ENCODE results near the gene FNDC1.
"Not testable (repeated sequence)": the region's sequence is repeated elsewhere in the genome, so short reads cannot be mapped to it uniquely, and the experiment has no call there.

The FNDC1 gene

GRCh38 chr6:159169193-159169555 lies at the start of gene FNDC1:
Gene FNDC1 (plus strand): TSS chr6:159169400. CDS start chr6:159169597, 197 bp downstream.
- TF ChIP-seq EZH2 (IDR thresholded peaks at IDR 0.05) (no peak), POLR2AphosphoS5 (IDR thresholded peaks at IDR 0.05; ENCODE audit: borderline replicate concordance, low read depth, low read length) (no peak), FOXP2 (optimal IDR thresholded peaks at IDR 0.05; ENCODE audit: control extremely low read depth, extremely low read length, insufficient read depth) (no peak)
- no peaks in the 10 kb centered on the region for H3K36me3 ChIP-seq (ENCODE audit: insufficient read depth, low read length)
- no peak within 1 kb of the TSS for H3K27ac ChIP-seq
- peak within 1 kb of the TSS; percentile 32 for H3K9ac ChIP-seq (ENCODE audit: insufficient read length)
- DNase-seq (ENCODE audit: low read depth, low spot score), result no peak
- H3K9me3 ChIP-seq (ENCODE audit: low read depth, low read length), result no peaks in the 10 kb centered on the region
- H3K4me3 ChIP-seq, result peak within 1 kb of the TSS; percentile 81

- TF ChIP-seq POLR2AphosphoS5 (IDR thresholded peaks at IDR 0.05; ENCODE audit: borderline replicate concordance, low read depth, low read length), result no peak
- no peak for TF ChIP-seq FOXP2 (optimal IDR thresholded peaks at IDR 0.05; ENCODE audit: control extremely low read depth, extremely low read length, insufficient read depth)
- TF ChIP-seq EZH2 (IDR thresholded peaks at IDR 0.05), result no peak
- Histone ChIP-seq H3K9me3 (ENCODE audit: low read depth, low read length) (no peaks in the 10 kb centered on the region), H3K36me3 (ENCODE audit: insufficient read depth, low read length) (no peaks in the 10 kb centered on the region), H3K9ac (ENCODE audit: insufficient read length) (no peak overlapping the region), H3K4me3 (no peak overlapping the region), H3K27ac (no peak overlapping the region)
- DNase-seq (ENCODE audit: low read depth, low spot score), result no peak
Observed at GRCh38 chr6:159119791-159120190, 49.4 kb upstream of the FNDC1 start.

GRCh38 chr6:159121486-159121885 lies 47.7 kb upstream of the FNDC1 start:
- Histone ChIP-seq H3K9ac (ENCODE audit: insufficient read length) (no peak overlapping the region), H3K4me3 (no peak overlapping the region), H3K27ac (no peak overlapping the region), H3K36me3 (ENCODE audit: insufficient read depth, low read length) (no peaks in the 10 kb centered on the region), H3K9me3 (ENCODE audit: low read depth, low read length) (no peaks in the 10 kb centered on the region)
- TF ChIP-seq EZH2 (IDR thresholded peaks at IDR 0.05), result no peak
- no peak for TF ChIP-seq FOXP2 (optimal IDR thresholded peaks at IDR 0.05; ENCODE audit: control extremely low read depth, extremely low read length, insufficient read depth)
- no peak for TF ChIP-seq POLR2AphosphoS5 (IDR thresholded peaks at IDR 0.05; ENCODE audit: borderline replicate concordance, low read depth, low read length)
- no peak for DNase-seq (ENCODE audit: low read depth, low spot score)

- Histone ChIP-seq H3K9me3 (ENCODE audit: low read depth, low read length) (no peaks in the 10 kb centered on the region), H3K36me3 (ENCODE audit: insufficient read depth, low read length) (no peaks in the 10 kb centered on the region), H3K9ac (ENCODE audit: insufficient read length) (no peak overlapping the region), H3K4me3 (no peak overlapping the region), H3K27ac (no peak overlapping the region)
- DNase-seq (ENCODE audit: low read depth, low spot score), result no peak
- TF ChIP-seq EZH2 (IDR thresholded peaks at IDR 0.05), result no peak
- no peak for TF ChIP-seq POLR2AphosphoS5 (IDR thresholded peaks at IDR 0.05; ENCODE audit: borderline replicate concordance, low read depth, low read length)
- TF ChIP-seq FOXP2 (optimal IDR thresholded peaks at IDR 0.05; ENCODE audit: control extremely low read depth, extremely low read length, insufficient read depth), result no peak
Observed at GRCh38 chr6:159122453-159122852, 46.7 kb upstream of the FNDC1 start.

- H3K4me3 ChIP-seq; H3K27ac ChIP-seq; H3K9ac ChIP-seq (ENCODE audit: insufficient read length); H3K36me3 ChIP-seq (ENCODE audit: insufficient read depth, low read length); H3K9me3 ChIP-seq (ENCODE audit: low read depth, low read length); DNase-seq (ENCODE audit: low read depth, low spot score): not testable (repeated sequence)
Observed at GRCh38 chr6:159123831-159124230, 45.4 kb upstream of the FNDC1 start.

GRCh38 chr6:159125014-159125609 lies 44.1 kb upstream of the FNDC1 start:
- no peak overlapping the region for H3K9ac ChIP-seq (ENCODE audit: insufficient read length)
- no peaks in the 10 kb centered on the region for H3K9me3 ChIP-seq (ENCODE audit: low read depth, low read length)
- no peak for DNase-seq (ENCODE audit: low read depth, low spot score)
- H3K36me3 ChIP-seq (ENCODE audit: insufficient read depth, low read length), result no peaks in the 10 kb centered on the region
- TF ChIP-seq EZH2 (IDR thresholded peaks at IDR 0.05) (no peak), FOXP2 (optimal IDR thresholded peaks at IDR 0.05; ENCODE audit: control extremely low read depth, extremely low read length, insufficient read depth) (no peak), POLR2AphosphoS5 (IDR thresholded peaks at IDR 0.05; ENCODE audit: borderline replicate concordance, low read depth, low read length) (no peak)
- H3K4me3 ChIP-seq, result no peak overlapping the region
- no peak overlapping the region for H3K27ac ChIP-seq

GRCh38 chr6:159125951-159126352 lies 43.2 kb upstream of the FNDC1 start:
- Histone ChIP-seq H3K4me3 (no peak overlapping the region), H3K9me3 (ENCODE audit: low read depth, low read length) (no peaks in the 10 kb centered on the region), H3K27ac (no peak overlapping the region), H3K36me3 (ENCODE audit: insufficient read depth, low read length) (no peaks in the 10 kb centered on the region), H3K9ac (ENCODE audit: insufficient read length) (no peak overlapping the region)
- TF ChIP-seq EZH2 (IDR thresholded peaks at IDR 0.05) (no peak), POLR2AphosphoS5 (IDR thresholded peaks at IDR 0.05; ENCODE audit: borderline replicate concordance, low read depth, low read length) (no peak), FOXP2 (optimal IDR thresholded peaks at IDR 0.05; ENCODE audit: control extremely low read depth, extremely low read length, insufficient read depth) (no peak)
- no peak for DNase-seq (ENCODE audit: low read depth, low spot score)

GRCh38 chr6:159126590-159126989 lies 42.6 kb upstream of the FNDC1 start:
- H3K9me3 ChIP-seq (ENCODE audit: low read depth, low read length), result no peaks in the 10 kb centered on the region
- TF ChIP-seq POLR2AphosphoS5 (IDR thresholded peaks at IDR 0.05; ENCODE audit: borderline replicate concordance, low read depth, low read length), result no peak
- TF ChIP-seq EZH2 (IDR thresholded peaks at IDR 0.05), result no peak
- no peak for TF ChIP-seq FOXP2 (optimal IDR thresholded peaks at IDR 0.05; ENCODE audit: control extremely low read depth, extremely low read length, insufficient read depth)
- no peak overlapping the region for H3K27ac ChIP-seq
- H3K9ac ChIP-seq (ENCODE audit: insufficient read length), result no peak overlapping the region
- no peak for DNase-seq (ENCODE audit: low read depth, low spot score)
- no peaks in the 10 kb centered on the region for H3K36me3 ChIP-seq (ENCODE audit: insufficient read depth, low read length)
- no peak overlapping the region for H3K4me3 ChIP-seq

- no peak overlapping the region for H3K4me3 ChIP-seq
- TF ChIP-seq EZH2 (IDR thresholded peaks at IDR 0.05) (no peak), FOXP2 (optimal IDR thresholded peaks at IDR 0.05; ENCODE audit: control extremely low read depth, extremely low read length, insufficient read depth) (no peak), POLR2AphosphoS5 (IDR thresholded peaks at IDR 0.05; ENCODE audit: borderline replicate concordance, low read depth, low read length) (no peak)
- H3K9me3 ChIP-seq (ENCODE audit: low read depth, low read length), result no peaks in the 10 kb centered on the region
- H3K9ac ChIP-seq (ENCODE audit: insufficient read length), result no peak overlapping the region
- H3K36me3 ChIP-seq (ENCODE audit: insufficient read depth, low read length), result no peaks in the 10 kb centered on the region
- no peak overlapping the region for H3K27ac ChIP-seq
- no peak for DNase-seq (ENCODE audit: low read depth, low spot score)
Observed at GRCh38 chr6:159127701-159128100, 41.5 kb upstream of the FNDC1 start.

Data from SK-N-MC (cell line).